Smooth muscle cell (in vitro differentiated cells): ENCODE measurements around the gene DGUOK. TPM values are rescaled to one million over a fixed set of nuclear protein-coding genes. Genes with fewer than 3 reads are reported as not detected.

ENCODE experiments used
- DNase-seq: peaks from one replicate; lab custom pipeline; 2025; ENCODE audit not compliant: unreplicated experiment; lab: John Stamatoyannopoulos, UW
- H2AFZ ChIP-seq: fragments of 200-600 bp; sonication (generic); 2 replicates; pipeline ENCODE4 v1.6.0; 2016; ENCODE audit warnings: antibody characterized with exemption, low read depth, mild to moderate bottlenecking
- H3F3A ChIP-seq: fragments of 200-600 bp; sonication (generic); 2 replicates; pipeline ENCODE4 v1.6.0; 2017; ENCODE audit warnings: antibody characterized with exemption, low read depth
- H3K27ac ChIP-seq: fragments of 200-600 bp; sonication (generic); 2 replicates; pipeline ENCODE4 v1.5.1; 2016; ENCODE audit warnings: low read depth, mild to moderate bottlenecking
- H3K27me3 ChIP-seq: fragments of 200-600 bp; sonication (generic); 2 replicates; pipeline ENCODE4 v1.6.1; 2016; ENCODE audit warnings: low read depth, mild to moderate bottlenecking
- H3K36me3 ChIP-seq: fragments of 200-600 bp; sonication (generic); 2 replicates; pipeline ENCODE4 v1.5.1; 2016; ENCODE audit warnings: low read depth
- H3K4me1 ChIP-seq: fragments of 200-600 bp; sonication (generic); 2 replicates; pipeline ENCODE4 v1.5.1; 2016; ENCODE audit warnings: low read depth
- H3K4me2 ChIP-seq: fragments of 200-600 bp; sonication (generic); 2 replicates; pipeline ENCODE4 v1.6.0; 2016; ENCODE audit warnings: mild to moderate bottlenecking
- H3K4me3 ChIP-seq: fragments of 200-600 bp; sonication (generic); 2 replicates; pipeline ENCODE4 v1.5.1; 2016; ENCODE audit warnings: mild to moderate bottlenecking
- H3K79me2 ChIP-seq: fragments of 200-600 bp; sonication (generic); 2 replicates; pipeline ENCODE4 v1.6.0; 2016; ENCODE audit warnings: low read depth, mild to moderate bottlenecking
- H3K9ac ChIP-seq: fragments of 200-600 bp; sonication (generic); 2 replicates; pipeline ENCODE4 v1.6.0; 2016; ENCODE audit warnings: low read depth
- H3K9me3 ChIP-seq: fragments of 200-600 bp; sonication (generic); replicated peaks from 2 replicates; pipeline ENCODE4 v1.5.1; 2016; ENCODE audit warnings: low read depth
- H4K20me1 ChIP-seq: fragments of 200-600 bp; sonication (generic); 2 replicates; pipeline ENCODE4 v1.6.0; 2016; ENCODE audit warnings: low read depth
- WGBS: methylation state at CpG from one replicate; pipeline ENCODE4 v1.1.7; 2016; ENCODE audit warnings: low lambda C conversion rate; 5-methylcytosine and 5-hydroxymethylcytosine counted together
- polyA plus RNA-seq: library from polyadenylated mRNA; unstranded; fragments of >200 nt; fragmentation: Nextera tagmentation; extraction: Ambion mirVana; gene quantifications from 2 replicates; pipeline ENCODE4 v1.2.1, GENCODE V29; 2016
- total RNA-seq: library from RNA; depleted of rRNA; stranded (reverse); fragments of >200 nt; gene quantifications from 2 replicates; pipeline ENCODE4 v1.2.3, GENCODE V29; 2014
- TF ChIP-seq, protein P1 (sequence below): fragments of 200-600 bp; sonication (generic); IDR thresholded peaks from 2 replicates; pipeline ENCODE4 v1.5.1; 2017; ENCODE audit warnings: borderline replicate concordance, mild to moderate bottlenecking, antibody characterized with exemption; ENCODE audit not compliant: insufficient read depth, poor library complexity, severe bottlenecking

Gene DGUOK
- total and polyA plus RNA-seq, 2 experiments from 2014 or later, result 112 to 154 TPM

DNA sequence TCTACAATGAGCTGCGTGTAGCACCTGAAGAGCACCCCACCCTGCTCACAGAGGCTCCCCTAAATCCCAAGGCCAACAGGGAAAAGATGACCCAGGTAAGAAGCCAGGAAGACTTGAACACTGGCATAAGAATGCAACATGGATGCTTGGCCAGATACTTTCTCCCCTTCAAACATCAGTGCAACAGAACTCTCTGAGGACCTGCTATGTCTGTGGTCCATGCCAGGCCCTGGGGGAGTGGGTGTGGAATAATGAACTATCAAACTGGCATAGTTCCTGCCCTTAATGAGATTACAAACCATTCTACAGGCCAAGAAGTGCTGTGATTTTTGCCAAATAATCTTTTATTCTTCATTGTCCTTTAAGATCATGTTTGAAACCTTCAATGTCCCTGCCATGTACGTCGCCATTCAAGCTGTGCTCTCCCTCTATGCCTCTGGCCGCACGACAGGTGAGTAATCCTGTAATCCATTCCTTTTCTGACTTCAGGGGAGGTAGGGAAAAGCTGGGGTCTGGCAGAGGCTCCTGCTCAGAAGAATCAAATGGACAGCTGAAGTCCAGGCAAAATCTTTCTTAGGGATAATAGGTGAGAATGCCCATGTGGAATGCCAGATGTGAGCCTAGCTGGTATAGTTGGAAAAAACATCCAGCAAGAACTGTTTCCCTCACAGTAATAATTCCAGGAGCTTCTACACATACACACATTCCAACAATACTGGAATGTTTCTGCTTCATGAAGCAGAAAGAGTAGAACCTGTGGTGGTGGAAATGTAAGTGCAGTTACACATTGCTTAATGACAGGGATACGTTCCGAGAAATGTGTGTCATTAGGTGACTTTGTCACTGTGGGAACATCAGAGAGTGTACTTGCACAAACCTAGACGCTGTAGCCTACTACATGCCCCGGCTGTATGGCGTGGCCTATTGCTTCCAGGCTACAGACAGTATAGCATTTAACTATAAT lies 17.7 kb upstream of the DGUOK start:
- WGBS, result 93% methylated on average over 10 of the region's 10 CpGs

DNA sequence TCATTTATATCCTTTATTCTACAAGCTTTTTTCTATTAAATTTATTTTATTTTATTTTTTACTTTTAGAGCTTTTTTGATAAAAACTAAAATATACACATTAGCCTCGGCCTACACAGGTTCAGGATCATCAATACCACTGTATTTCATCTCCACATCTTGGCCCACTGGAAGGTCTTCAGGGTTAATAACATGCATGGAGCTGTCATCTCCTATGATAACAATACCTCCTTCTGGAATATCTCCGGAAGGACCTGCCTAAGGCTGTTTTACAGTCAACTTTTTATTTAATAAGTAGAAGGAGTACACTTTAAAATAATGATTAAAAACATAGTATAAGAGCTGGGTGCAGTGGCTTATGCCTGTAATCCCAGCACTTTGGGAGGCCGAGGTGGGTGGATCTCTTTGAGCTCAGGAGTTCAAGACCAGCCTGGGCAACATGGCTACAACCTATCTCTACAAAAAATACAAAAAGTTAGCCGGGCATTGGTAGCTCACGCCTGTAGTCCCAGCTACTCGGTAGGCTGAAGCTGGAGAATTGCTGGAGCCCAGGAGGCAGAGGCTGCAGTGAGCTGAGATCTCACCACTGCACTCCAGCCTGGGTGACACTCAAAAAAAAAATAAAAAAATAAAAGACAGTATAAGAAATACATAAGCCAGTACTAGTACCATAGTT lies 15.7 kb upstream of the DGUOK start:
- no peak overlapping the region for H3K9ac ChIP-seq
- H3K27me3 ChIP-seq, result no peaks in the 10 kb centered on the region
- H3K27ac ChIP-seq, result no peak overlapping the region
- no peaks in the 10 kb centered on the region for H3F3A ChIP-seq
- TF ChIP-seq, protein P1, sequence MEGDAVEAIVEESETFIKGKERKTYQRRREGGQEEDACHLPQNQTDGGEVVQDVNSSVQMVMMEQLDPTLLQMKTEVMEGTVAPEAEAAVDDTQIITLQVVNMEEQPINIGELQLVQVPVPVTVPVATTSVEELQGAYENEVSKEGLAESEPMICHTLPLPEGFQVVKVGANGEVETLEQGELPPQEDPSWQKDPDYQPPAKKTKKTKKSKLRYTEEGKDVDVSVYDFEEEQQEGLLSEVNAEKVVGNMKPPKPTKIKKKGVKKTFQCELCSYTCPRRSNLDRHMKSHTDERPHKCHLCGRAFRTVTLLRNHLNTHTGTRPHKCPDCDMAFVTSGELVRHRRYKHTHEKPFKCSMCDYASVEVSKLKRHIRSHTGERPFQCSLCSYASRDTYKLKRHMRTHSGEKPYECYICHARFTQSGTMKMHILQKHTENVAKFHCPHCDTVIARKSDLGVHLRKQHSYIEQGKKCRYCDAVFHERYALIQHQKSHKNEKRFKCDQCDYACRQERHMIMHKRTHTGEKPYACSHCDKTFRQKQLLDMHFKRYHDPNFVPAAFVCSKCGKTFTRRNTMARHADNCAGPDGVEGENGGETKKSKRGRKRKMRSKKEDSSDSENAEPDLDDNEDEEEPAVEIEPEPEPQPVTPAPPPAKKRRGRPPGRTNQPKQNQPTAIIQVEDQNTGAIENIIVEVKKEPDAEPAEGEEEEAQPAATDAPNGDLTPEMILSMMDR, result no peak
- H3K4me3 ChIP-seq, result no peak overlapping the region
- WGBS, result 92% methylated on average over 6 of the region's 6 CpGs
- H4K20me1 ChIP-seq, result peaks cover 5% of the 10 kb centered on the region
- no peaks in the 10 kb centered on the region for H3K36me3 ChIP-seq
- DNase-seq, result no peak
- no peaks in the 10 kb centered on the region for H3K79me2 ChIP-seq
- no peaks in the 10 kb centered on the region for H3K9me3 ChIP-seq
- no peak overlapping the region for H2AFZ ChIP-seq
- H3K4me1 ChIP-seq, result no peaks in the 10 kb centered on the region
- H3K4me2 ChIP-seq, result no peak overlapping the region

More for the DNA sequence above, 17.7 kb upstream of the DGUOK start:
- no peaks in the 10 kb centered on the region for H3K79me2 ChIP-seq
- peaks cover 5% of the 10 kb centered on the region for H4K20me1 ChIP-seq
- TF ChIP-seq, protein P1, result no peak
- H2AFZ ChIP-seq, result no peak overlapping the region
- H3K27ac ChIP-seq, result no peak overlapping the region
- no peak overlapping the region for H3K4me3 ChIP-seq
- no peak for DNase-seq
- H3K4me1 ChIP-seq, result no peaks in the 10 kb centered on the region
- H3K4me2 ChIP-seq, result no peak overlapping the region
- no peak overlapping the region for H3K9ac ChIP-seq
- H3K9me3 ChIP-seq, result no peaks in the 10 kb centered on the region
- no peaks in the 10 kb centered on the region for H3K36me3 ChIP-seq
- H3F3A ChIP-seq, result no peaks in the 10 kb centered on the region
- no peaks in the 10 kb centered on the region for H3K27me3 ChIP-seq

GRCh38 chr2:73911548-73912208 lies 15.0 kb upstream of the DGUOK start:
- Histone ChIP-seq H4K20me1 (peaks cover 5% of the 10 kb centered on the region), H3K9me3 (no peaks in the 10 kb centered on the region), H3K27ac (no peak overlapping the region), H3K27me3 (no peaks in the 10 kb centered on the region), H3F3A (no peaks in the 10 kb centered on the region), H3K4me3 (no peak overlapping the region), H2AFZ (no peak overlapping the region), H3K4me1 (no peaks in the 10 kb centered on the region), H3K36me3 (no peaks in the 10 kb centered on the region), H3K4me2 (no peak overlapping the region), H3K9ac (no peak overlapping the region), H3K79me2 (no peaks in the 10 kb centered on the region)
- WGBS, result 89% methylated on average over 8 of the region's 8 CpGs
- TF ChIP-seq, protein P1, result no peak
- DNase-seq, result no peak
